ENCODE data around the gene DEGS2. TPM values are rescaled to one million over a fixed set of nuclear protein-coding genes. Genes with fewer than 3 reads are reported as not detected.

Gene DEGS2
- total and polyA plus RNA-seq, 2 donors: 0.38 to 2.1 TPM

DNA sequence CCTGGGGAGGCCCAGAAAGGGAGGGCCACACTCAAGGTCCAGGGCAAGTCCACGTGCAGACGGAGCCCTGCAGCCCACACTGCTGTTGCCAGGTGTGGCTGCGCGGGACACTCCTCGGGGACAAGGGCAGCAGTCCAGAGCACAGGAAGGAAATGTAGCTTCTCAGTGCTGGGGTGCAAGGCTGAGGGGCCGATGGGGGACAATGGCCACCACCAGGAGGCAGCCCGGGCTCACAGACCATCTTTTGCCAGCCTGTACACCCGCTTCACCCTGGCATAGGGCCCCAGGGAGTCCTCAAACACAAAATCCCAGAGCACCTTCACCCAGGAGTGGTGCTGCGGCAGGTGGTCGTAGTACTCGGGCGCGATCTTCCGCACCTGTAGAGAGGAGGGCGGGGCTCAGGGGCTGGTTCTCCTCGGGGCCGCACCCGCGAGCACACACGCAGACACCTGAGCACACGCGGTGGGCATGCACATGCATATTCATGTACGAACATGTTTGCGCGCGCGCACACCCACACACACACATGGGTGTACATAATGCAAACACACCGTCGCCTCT lies 12.8 kb downstream of the DEGS2 start:
- peak in 1 of 9 donors; percentile 35 for DNase-seq (ENCODE audit: low read depth in 6 of 9, low spot score in 9 of 9)
- Histone ChIP-seq H3K27ac (ENCODE audit: low read depth in 1 of 2, low read length in 1 of 2) (peak overlapping the region in 1 of 2 donors; percentile 37), H3K4me3 (ENCODE audit: low read length in 2 of 2) (no peak overlapping the region), H3K4me1 (ENCODE audit: control insufficient read depth in 2 of 2, insufficient read depth in 2 of 2, low read length in 2 of 2) (peaks cover 11 to 26% of the 10 kb centered on the region in 2 donors), H3K27me3 (ENCODE audit: control insufficient read depth in 2 of 2, insufficient read depth in 1 of 2, low read length in 1 of 2) (no peaks in the 10 kb centered on the region), H3K9me3 (ENCODE audit: control insufficient read depth in 2 of 2, insufficient read depth in 1 of 2, low read length in 1 of 2) (no peaks in the 10 kb centered on the region), H3K36me3 (ENCODE audit: control insufficient read depth in 2 of 2, insufficient read depth in 2 of 2, low read length in 1 of 2) (peaks cover 45% of the 10 kb centered on the region in 2 donors)
- 93% methylated on average over 29 of the region's 29 CpGs for WGBS

- H3K36me3 ChIP-seq (ENCODE audit: control insufficient read depth in 2 of 2, insufficient read depth in 2 of 2, low read length in 1 of 2): peaks cover 52 to 53% of the 10 kb centered on the region in 2 donors
- H3K4me1 ChIP-seq (ENCODE audit: control insufficient read depth in 2 of 2, insufficient read depth in 2 of 2, low read length in 2 of 2): peaks cover 11 to 26% of the 10 kb centered on the region in 2 donors
- peak overlapping the region in 1 of 2 donors; percentile 37 for H3K27ac ChIP-seq (ENCODE audit: low read depth in 1 of 2, low read length in 1 of 2)
- 95% methylated on average over 27 of the region's 27 CpGs for WGBS
- H3K27me3 ChIP-seq (ENCODE audit: control insufficient read depth in 2 of 2, insufficient read depth in 1 of 2, low read length in 1 of 2): no peaks in the 10 kb centered on the region
- H3K4me3 ChIP-seq (ENCODE audit: low read length in 2 of 2): no peak overlapping the region
- H3K9me3 ChIP-seq (ENCODE audit: control insufficient read depth in 2 of 2, insufficient read depth in 1 of 2, low read length in 1 of 2): no peaks in the 10 kb centered on the region
- DNase-seq (ENCODE audit: low read depth in 6 of 9, low spot score in 9 of 9): no peak
These were observed 13.6 kb downstream of the DEGS2 start for GRCh38 chr14:100145682-100146464.

DNA sequence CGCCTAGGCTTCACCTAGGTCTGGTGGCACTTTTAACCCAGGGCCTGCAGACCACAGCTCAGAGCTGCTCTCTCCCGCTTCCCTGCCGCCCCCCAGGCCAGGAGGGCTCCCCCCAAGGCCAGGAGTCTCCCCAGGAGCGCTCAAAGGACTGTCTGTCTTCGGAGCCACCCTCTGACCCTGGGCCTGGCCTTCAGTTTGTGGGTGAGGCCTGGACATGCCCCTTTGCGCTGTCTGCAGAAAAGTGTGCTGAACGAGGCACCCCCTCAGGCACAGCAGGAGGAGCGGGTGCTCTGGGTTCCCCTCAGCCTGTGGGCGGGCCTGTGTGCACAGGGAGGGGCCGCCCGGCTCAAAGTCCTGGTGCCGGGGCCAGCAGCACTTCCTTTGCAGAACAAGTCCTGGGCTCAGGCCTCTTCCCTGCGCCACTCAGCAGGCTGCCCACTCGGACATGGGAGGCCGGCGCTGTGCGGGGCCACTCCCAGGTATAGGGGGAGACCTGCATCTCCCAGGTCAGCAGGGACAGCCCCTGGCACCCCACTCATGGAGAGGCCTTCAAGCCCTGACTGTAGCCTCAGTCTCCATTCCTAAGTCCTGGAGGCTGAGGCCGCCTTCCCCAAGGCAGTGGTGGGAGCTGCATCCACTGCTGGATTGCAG lies 14.3 kb downstream of the DEGS2 start:
- WGBS: 93% methylated on average over 18 of the region's 18 CpGs
- Histone ChIP-seq H3K4me1 (ENCODE audit: control insufficient read depth in 2 of 2, insufficient read depth in 2 of 2, low read length in 2 of 2) (peaks cover 11 to 26% of the 10 kb centered on the region in 2 donors), H3K36me3 (ENCODE audit: control insufficient read depth in 2 of 2, insufficient read depth in 2 of 2, low read length in 1 of 2) (peaks cover 58 to 60% of the 10 kb centered on the region in 2 donors), H3K27me3 (ENCODE audit: control insufficient read depth in 2 of 2, insufficient read depth in 1 of 2, low read length in 1 of 2) (no peaks in the 10 kb centered on the region), H3K27ac (ENCODE audit: low read depth in 1 of 2, low read length in 1 of 2) (peak overlapping the region in 1 of 2 donors; percentile 26), H3K4me3 (ENCODE audit: low read length in 2 of 2) (no peak overlapping the region), H3K9me3 (ENCODE audit: control insufficient read depth in 2 of 2, insufficient read depth in 1 of 2, low read length in 1 of 2) (no peaks in the 10 kb centered on the region)
- no peak for DNase-seq (ENCODE audit: low read depth in 6 of 9, low spot score in 9 of 9)

- Histone ChIP-seq H3K4me1 (ENCODE audit: control insufficient read depth in 2 of 2, insufficient read depth in 2 of 2, low read length in 2 of 2) (peaks cover 11 to 26% of the 10 kb centered on the region in 2 donors), H3K36me3 (ENCODE audit: control insufficient read depth in 2 of 2, insufficient read depth in 2 of 2, low read length in 1 of 2) (peaks cover 64% of the 10 kb centered on the region in 2 donors), H3K9me3 (ENCODE audit: control insufficient read depth in 2 of 2, insufficient read depth in 1 of 2, low read length in 1 of 2) (no peaks in the 10 kb centered on the region), H3K27ac (ENCODE audit: low read depth in 1 of 2, low read length in 1 of 2) (peak overlapping the region in 1 of 2 donors; percentile 26), H3K27me3 (ENCODE audit: control insufficient read depth in 2 of 2, insufficient read depth in 1 of 2, low read length in 1 of 2) (no peaks in the 10 kb centered on the region), H3K4me3 (ENCODE audit: low read length in 2 of 2) (no peak overlapping the region)
- no peak for DNase-seq (ENCODE audit: low read depth in 6 of 9, low spot score in 9 of 9)
- 94% methylated on average over 4 of the region's 4 CpGs for WGBS
These were observed 14.8 kb downstream of the DEGS2 start for GRCh38 chr14:100144645-100144995.

DNA sequence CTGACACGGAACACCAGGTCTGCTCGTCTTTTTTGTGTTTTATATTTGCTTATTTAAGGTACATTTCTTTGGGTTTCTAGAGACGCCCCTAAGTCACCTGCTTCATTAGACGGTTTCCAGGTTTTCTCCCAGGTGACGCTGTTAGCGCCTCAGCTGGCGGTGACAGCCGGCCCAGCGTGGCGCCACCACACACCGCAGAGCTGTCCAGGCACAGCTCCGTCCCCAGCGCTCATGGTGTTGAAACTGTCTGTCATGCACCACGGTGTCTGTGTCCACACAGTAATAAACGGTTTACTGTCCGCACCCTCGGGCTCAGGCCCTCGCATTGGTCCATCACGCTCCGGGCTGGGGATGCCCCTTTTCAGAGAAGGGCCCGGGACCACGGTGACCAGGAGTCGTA lies 15.5 kb downstream of the DEGS2 start:
- Histone ChIP-seq H3K27me3 (ENCODE audit: control insufficient read depth in 2 of 2, insufficient read depth in 1 of 2, low read length in 1 of 2) (no peaks in the 10 kb centered on the region), H3K9me3 (ENCODE audit: control insufficient read depth in 2 of 2, insufficient read depth in 1 of 2, low read length in 1 of 2) (no peaks in the 10 kb centered on the region), H3K4me3 (ENCODE audit: low read length in 2 of 2) (no peak overlapping the region), H3K4me1 (ENCODE audit: control insufficient read depth in 2 of 2, insufficient read depth in 2 of 2, low read length in 2 of 2) (peaks cover 11 to 26% of the 10 kb centered on the region in 2 donors), H3K27ac (ENCODE audit: low read depth in 1 of 2, low read length in 1 of 2) (no peak overlapping the region), H3K36me3 (ENCODE audit: control insufficient read depth in 2 of 2, insufficient read depth in 2 of 2, low read length in 1 of 2) (peaks cover 70 to 71% of the 10 kb centered on the region in 2 donors)
- 97% methylated on average over 23 of the region's 23 CpGs for WGBS
- no peak for DNase-seq (ENCODE audit: low read depth in 6 of 9, low spot score in 9 of 9)

- Histone ChIP-seq H3K36me3 (ENCODE audit: control insufficient read depth in 2 of 2, insufficient read depth in 2 of 2, low read length in 1 of 2) (peaks cover 74 to 75% of the 10 kb centered on the region in 2 donors), H3K9me3 (ENCODE audit: control insufficient read depth in 2 of 2, insufficient read depth in 1 of 2, low read length in 1 of 2) (no peaks in the 10 kb centered on the region), H3K27ac (ENCODE audit: low read depth in 1 of 2, low read length in 1 of 2) (no peak overlapping the region), H3K27me3 (ENCODE audit: control insufficient read depth in 2 of 2, insufficient read depth in 1 of 2, low read length in 1 of 2) (no peaks in the 10 kb centered on the region), H3K4me3 (ENCODE audit: low read length in 2 of 2) (no peak overlapping the region), H3K4me1 (ENCODE audit: control insufficient read depth in 2 of 2, insufficient read depth in 2 of 2, low read length in 2 of 2) (peaks cover 11 to 26% of the 10 kb centered on the region in 2 donors)
- WGBS: 98% methylated on average over 18 of the region's 18 CpGs
- DNase-seq (ENCODE audit: low read depth in 6 of 9, low spot score in 9 of 9): no peak
These were observed 15.9 kb downstream of the DEGS2 start for GRCh38 chr14:100143523-100143922.

- H3K27me3 ChIP-seq (ENCODE audit: control insufficient read depth in 2 of 2, insufficient read depth in 1 of 2, low read length in 1 of 2): no peaks in the 10 kb centered on the region
- no peak for DNase-seq (ENCODE audit: low read depth in 6 of 9, low spot score in 9 of 9)
- peaks cover 0 to 2% of the 10 kb centered on the region in 2 donors for H3K9me3 ChIP-seq (ENCODE audit: control insufficient read depth in 2 of 2, insufficient read depth in 1 of 2, low read length in 1 of 2)
- H3K27ac ChIP-seq (ENCODE audit: low read depth in 1 of 2, low read length in 1 of 2): no peak overlapping the region
- H3K36me3 ChIP-seq (ENCODE audit: control insufficient read depth in 2 of 2, insufficient read depth in 2 of 2, low read length in 1 of 2): peaks cover 86% of the 10 kb centered on the region in 2 donors
- peaks cover 7 to 20% of the 10 kb centered on the region in 2 donors for H3K4me1 ChIP-seq (ENCODE audit: control insufficient read depth in 2 of 2, insufficient read depth in 2 of 2, low read length in 2 of 2)
- no peak overlapping the region for H3K4me3 ChIP-seq (ENCODE audit: low read length in 2 of 2)
- WGBS: 92% methylated on average over 14 of the region's 14 CpGs
These were observed 17.1 kb downstream of the DEGS2 start for GRCh38 chr14:100142073-100143040.

GRCh38 chr14:100141098-100141497 lies 18.3 kb downstream of the DEGS2 start:
- Histone ChIP-seq H3K9me3 (ENCODE audit: control insufficient read depth in 2 of 2, insufficient read depth in 1 of 2, low read length in 1 of 2) (peaks cover 0 to 2% of the 10 kb centered on the region in 2 donors), H3K27ac (ENCODE audit: low read depth in 1 of 2, low read length in 1 of 2) (no peak overlapping the region), H3K4me3 (ENCODE audit: low read length in 2 of 2) (no peak overlapping the region), H3K36me3 (ENCODE audit: control insufficient read depth in 2 of 2, insufficient read depth in 2 of 2, low read length in 1 of 2) (peaks cover 95 to 98% of the 10 kb centered on the region in 2 donors), H3K4me1 (ENCODE audit: control insufficient read depth in 2 of 2, insufficient read depth in 2 of 2, low read length in 2 of 2) (peaks cover 0 to 8% of the 10 kb centered on the region in 2 donors), H3K27me3 (ENCODE audit: control insufficient read depth in 2 of 2, insufficient read depth in 1 of 2, low read length in 1 of 2) (no peaks in the 10 kb centered on the region)
- DNase-seq (ENCODE audit: low read depth in 6 of 9, low spot score in 9 of 9): no peak
- 98% methylated on average over 7 of the region's 7 CpGs for WGBS
